Tibial artery (tissue), 4 donors: ENCODE measurements around the gene RPS21.
A peak's percentile ranks its signal among the peaks of the same experiment; 100 is the strongest.

ENCODE experiments used
- DNase-seq, 2 donors: peaks; one replicate each; pipeline ENCODE4 v3.0.0-alpha.2; 2019
- H3K27ac ChIP-seq, 2 donors: fragments of 200-600 bp; sonication (generic) in 1 of 2; 1 replicate in 1 of 2; 2 replicates in 1 of 2; pipeline ENCODE4 v1.5.1; 2018 to 2019; ENCODE audit warnings: mild to moderate bottlenecking in 1 of 2
- H3K27me3 ChIP-seq, 2 donors: fragments of 200-600 bp; sonication (generic) in 1 of 2; one replicate each; pipeline versions ENCODE4 v1.5.1 to v1.6.0; 2016 to 2019
- H3K36me3 ChIP-seq, 3 donors: fragments of 200-600 bp; sonication (generic) in 2 of 3; one replicate each; pipeline ENCODE4 v1.5.1; 2016 to 2019; ENCODE audit warnings: mild to moderate bottlenecking in 2 of 3
- H3K4me1 ChIP-seq, 4 donors: fragments of 200-600 bp; sonication (generic) in 2 of 4; 1 replicate in 3 of 4; 2 replicates in 1 of 4; pipeline ENCODE4 v1.5.1; 2016 to 2019
- H3K4me3 ChIP-seq, 2 donors: fragments of 200-600 bp; sonication (generic) in 1 of 2; 1 replicate in 1 of 2; 2 replicates in 1 of 2; pipeline ENCODE4 v1.5.1; 2018 to 2019; ENCODE audit warnings: mild to moderate bottlenecking in 2 of 2
- H3K9me3 ChIP-seq, 3 donors: fragments of 200-600 bp; sonication (generic) in 1 of 3; one replicate each; pipeline ENCODE4 v1.5.1; 2016 to 2019
- intact Hi-C: fragments of 100-400 bp; cut with DNase I; formaldehyde crosslinking; loops from one replicate; pipeline ENCODE4 v1.15.0; 2023; ENCODE audit warnings: low total_unique reads
- TF ChIP-seq, protein P1 (sequence below), 2 experiments: fragments of 200-600 bp in 1 of 2; fragments of 450-650 bp in 1 of 2; IDR thresholded peaks; one replicate each; pipeline ENCODE4 v1.5.1; 2017 to 2019; ENCODE audit warnings: antibody characterized with exemption in 2 of 2, mild to moderate bottlenecking in 1 of 2, moderate library complexity in 1 of 2

Gene RPS21

DNA sequence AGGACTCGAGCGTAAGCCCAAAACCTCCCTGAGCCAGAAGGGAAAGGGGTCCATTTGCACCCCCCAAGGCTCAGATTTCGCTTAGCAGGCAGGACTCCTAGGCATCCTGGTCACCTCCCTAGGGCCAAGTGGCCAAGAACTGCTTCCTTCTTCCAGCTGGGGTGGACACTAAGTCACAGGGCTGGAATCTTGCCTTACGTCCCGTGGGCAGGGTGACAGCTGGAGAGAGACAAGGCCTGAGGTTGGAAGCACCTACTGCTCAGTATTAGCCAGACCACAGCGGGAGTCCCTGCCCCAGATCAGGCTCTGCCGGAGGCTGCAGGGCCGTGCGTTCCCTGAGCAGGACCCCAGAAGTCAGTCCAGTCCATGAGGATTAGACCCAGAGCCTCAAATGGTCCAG, 39.5 kb upstream of the RPS21 start:
- DNase-seq, result no peak
- peaks cover under 1 to 9% (median 5%) of the 10 kb centered on the region in 4 donors for H3K4me1 ChIP-seq
- H3K36me3 ChIP-seq, result peaks cover 70 to 83% (median 76%) of the 10 kb centered on the region in 3 donors
- no peaks in the 10 kb centered on the region for H3K9me3 ChIP-seq
- intact Hi-C loops, result no loop called here
- H3K4me3 ChIP-seq, result no peak overlapping the region
- H3K27ac ChIP-seq, result no peak overlapping the region
- TF ChIP-seq, protein P1, sequence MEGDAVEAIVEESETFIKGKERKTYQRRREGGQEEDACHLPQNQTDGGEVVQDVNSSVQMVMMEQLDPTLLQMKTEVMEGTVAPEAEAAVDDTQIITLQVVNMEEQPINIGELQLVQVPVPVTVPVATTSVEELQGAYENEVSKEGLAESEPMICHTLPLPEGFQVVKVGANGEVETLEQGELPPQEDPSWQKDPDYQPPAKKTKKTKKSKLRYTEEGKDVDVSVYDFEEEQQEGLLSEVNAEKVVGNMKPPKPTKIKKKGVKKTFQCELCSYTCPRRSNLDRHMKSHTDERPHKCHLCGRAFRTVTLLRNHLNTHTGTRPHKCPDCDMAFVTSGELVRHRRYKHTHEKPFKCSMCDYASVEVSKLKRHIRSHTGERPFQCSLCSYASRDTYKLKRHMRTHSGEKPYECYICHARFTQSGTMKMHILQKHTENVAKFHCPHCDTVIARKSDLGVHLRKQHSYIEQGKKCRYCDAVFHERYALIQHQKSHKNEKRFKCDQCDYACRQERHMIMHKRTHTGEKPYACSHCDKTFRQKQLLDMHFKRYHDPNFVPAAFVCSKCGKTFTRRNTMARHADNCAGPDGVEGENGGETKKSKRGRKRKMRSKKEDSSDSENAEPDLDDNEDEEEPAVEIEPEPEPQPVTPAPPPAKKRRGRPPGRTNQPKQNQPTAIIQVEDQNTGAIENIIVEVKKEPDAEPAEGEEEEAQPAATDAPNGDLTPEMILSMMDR (IDR thresholded peaks at IDR 0.05), result no peak
- no peaks in the 10 kb centered on the region for H3K27me3 ChIP-seq

GRCh38 chr20:62348604-62349003, 38.3 kb upstream of the RPS21 start:
- no peak for DNase-seq
- Histone ChIP-seq H3K4me1 (peaks cover 5 to 21% (median 17%) of the 10 kb centered on the region in 4 donors), H3K4me3 (no peak overlapping the region), H3K27me3 (no peaks in the 10 kb centered on the region), H3K9me3 (no peaks in the 10 kb centered on the region), H3K36me3 (peaks cover 71 to 76% (median 74%) of the 10 kb centered on the region in 3 donors), H3K27ac (no peak overlapping the region)
- intact Hi-C loops, result no loop called here
- TF ChIP-seq, protein P1 (IDR thresholded peaks at IDR 0.05), result no peak

GRCh38 chr20:62349556-62350097, 37.3 kb upstream of the RPS21 start:
- intact Hi-C loops, result loop anchor here (5.0 kb wide), 1 partner anchor 32 kb away; no protein-coding TSS in a partner anchor
- H3K9me3 ChIP-seq, result no peaks in the 10 kb centered on the region
- peak overlapping the region in 1 of 2 donors; percentile 97 for H3K27ac ChIP-seq
- no peak for DNase-seq
- H3K36me3 ChIP-seq, result peaks cover 61 to 68% (median 64%) of the 10 kb centered on the region in 3 donors
- H3K4me1 ChIP-seq, result peaks cover 5 to 31% (median 27%) of the 10 kb centered on the region in 4 donors
- H3K4me3 ChIP-seq, result no peak overlapping the region
- H3K27me3 ChIP-seq, result no peaks in the 10 kb centered on the region
- TF ChIP-seq, protein P1 (IDR thresholded peaks at IDR 0.05), result no peak

DNA sequence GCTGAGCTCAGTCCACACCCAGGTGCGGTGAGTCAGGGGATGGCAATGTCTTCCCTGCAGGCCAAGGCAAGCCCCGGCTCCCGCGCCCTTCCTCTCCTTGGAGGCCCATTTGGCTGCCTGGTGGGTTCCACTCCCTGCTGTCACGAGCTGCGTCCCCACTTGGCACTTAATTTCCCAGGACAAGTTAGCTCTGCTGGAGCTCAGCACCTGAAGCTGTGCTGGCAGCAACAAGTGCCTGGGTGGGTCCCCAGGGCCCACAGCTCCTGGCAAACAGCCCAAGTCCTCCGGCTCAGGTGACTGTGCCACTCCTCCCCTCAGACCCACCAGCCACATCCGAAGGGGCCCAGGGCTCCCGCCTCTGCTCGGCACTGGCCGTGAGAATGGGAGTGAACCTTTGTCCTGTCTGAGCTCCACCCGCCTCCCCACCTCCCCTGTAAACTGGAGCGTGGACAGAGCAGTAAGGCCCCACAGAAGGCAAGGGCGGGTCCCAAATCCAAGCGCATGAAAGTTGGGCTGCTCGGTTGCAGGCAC, 36.7 kb upstream of the RPS21 start:
- intact Hi-C loops, result loop anchor here (5.0 kb wide), 1 partner anchor 33 kb away; no protein-coding TSS in a partner anchor
- Histone ChIP-seq H3K27me3 (no peaks in the 10 kb centered on the region), H3K36me3 (peaks cover 58 to 62% (median 59%) of the 10 kb centered on the region in 3 donors), H3K27ac (peak overlapping the region; percentile 26 to 97), H3K4me1 (peaks cover 7 to 37% (median 32%) of the 10 kb centered on the region in 4 donors), H3K9me3 (no peaks in the 10 kb centered on the region), H3K4me3 (no peak overlapping the region)
- TF ChIP-seq, protein P1 (IDR thresholded peaks at IDR 0.05), result no peak
- no peak for DNase-seq

DNA sequence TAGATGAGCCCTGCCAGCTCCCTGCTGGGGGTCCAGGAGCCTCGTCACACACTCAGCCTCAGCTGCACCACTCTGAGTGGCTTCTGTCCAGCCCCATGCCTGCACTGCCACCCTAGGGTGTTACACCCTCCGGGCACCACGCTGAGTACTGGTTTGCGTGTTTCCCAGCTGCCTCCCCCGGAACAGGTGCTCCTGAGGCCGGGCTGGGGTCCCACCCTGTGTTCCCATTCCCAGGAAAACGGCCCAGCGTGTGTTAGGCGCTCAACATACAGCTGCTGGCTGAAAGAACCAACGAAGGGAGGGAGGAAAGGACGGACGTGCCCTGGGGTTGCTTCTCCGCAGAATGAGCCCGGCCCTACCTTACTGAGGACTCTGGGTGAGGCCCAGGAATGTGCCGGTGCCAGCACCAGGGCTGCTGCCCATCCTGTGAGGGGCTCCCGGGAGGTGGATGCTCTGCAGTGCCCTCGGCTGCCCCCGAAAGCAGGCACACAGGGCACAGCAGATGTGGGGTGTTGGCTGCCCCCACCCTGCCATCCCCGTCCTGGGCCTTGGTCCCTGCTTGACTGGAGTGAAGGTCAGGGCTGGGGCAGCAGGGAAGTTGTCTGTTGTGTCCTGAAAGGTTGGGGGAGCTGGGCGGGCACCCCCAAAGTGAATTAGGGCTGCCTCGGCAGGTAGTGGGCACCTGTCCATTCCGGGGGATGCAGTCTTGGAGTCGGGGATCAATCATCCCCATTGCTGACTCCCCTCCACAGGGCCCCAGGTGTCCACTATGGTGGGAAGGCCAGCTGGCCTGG, 36.1 kb upstream of the RPS21 start:
- TF ChIP-seq, protein P1 (IDR thresholded peaks at IDR 0.05), result no peak
- peaks cover 12 to 43% (median 39%) of the 10 kb centered on the region in 4 donors for H3K4me1 ChIP-seq
- peaks cover 53 to 56% (median 54%) of the 10 kb centered on the region in 3 donors for H3K36me3 ChIP-seq
- intact Hi-C loops, result loop anchor here (5.0 kb wide), 1 partner anchor 34 kb away; no protein-coding TSS in a partner anchor
- no peak for DNase-seq
- no peaks in the 10 kb centered on the region for H3K9me3 ChIP-seq
- no peaks in the 10 kb centered on the region for H3K27me3 ChIP-seq
- H3K27ac ChIP-seq, result peak overlapping the region; percentile 26 to 97
- no peak overlapping the region for H3K4me3 ChIP-seq
